Testis (tissue), 2 donors: ENCODE measurements around the gene RBP2.

Experiments used
- CTCF ChIP-seq, 3 experiments: fragments of 450-650 bp in 2 of 3; fragments of 200-600 bp in 1 of 3; sonication (generic) in 1 of 3; IDR thresholded peaks; one replicate each; pipeline ENCODE4 v1.5.1; 2016 to 2019; ENCODE audit warnings: antibody characterized with exemption in 3 of 3, mild to moderate bottlenecking in 2 of 3, moderate library complexity in 1 of 3
- POLR2A ChIP-seq: fragments of 450-650 bp; IDR thresholded peaks from one replicate; pipeline ENCODE4 v1.6.1; 2017; ENCODE audit warnings: antibody characterized with exemption, mild to moderate bottlenecking, moderate library complexity

DNA sequence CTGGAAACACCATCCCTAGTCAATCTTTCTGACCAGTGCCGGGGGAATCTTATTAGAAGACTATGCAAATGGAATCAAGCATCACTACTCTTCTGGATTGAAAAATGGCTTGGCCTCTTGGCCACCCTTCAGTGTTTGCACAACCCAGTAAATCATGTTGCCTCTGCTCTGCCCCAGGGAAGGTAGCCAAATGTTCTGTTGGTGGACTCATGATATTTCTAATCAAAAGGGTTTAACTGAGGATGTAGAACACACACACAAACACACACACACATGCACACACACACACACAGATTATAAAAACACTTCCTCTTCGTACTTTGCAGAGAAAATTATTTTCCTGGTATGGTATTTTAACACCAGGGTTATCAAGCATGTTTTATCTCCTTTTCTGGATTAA, 7.9 kb downstream of the RBP2 start:
- TF ChIP-seq POLR2A (no peak), CTCF (IDR thresholded peaks at IDR 0.05) (no peak)
